Measurements from ENCODE around the gene ARHGAP40. TPM values are rescaled to one million over a fixed set of nuclear protein-coding genes. Genes with fewer than 3 reads are reported as not detected.

Gene ARHGAP40
- total RNA-seq, 4 donors from 2014 or later: 0.21 to 1.2 TPM; not detected in 2

DNA sequence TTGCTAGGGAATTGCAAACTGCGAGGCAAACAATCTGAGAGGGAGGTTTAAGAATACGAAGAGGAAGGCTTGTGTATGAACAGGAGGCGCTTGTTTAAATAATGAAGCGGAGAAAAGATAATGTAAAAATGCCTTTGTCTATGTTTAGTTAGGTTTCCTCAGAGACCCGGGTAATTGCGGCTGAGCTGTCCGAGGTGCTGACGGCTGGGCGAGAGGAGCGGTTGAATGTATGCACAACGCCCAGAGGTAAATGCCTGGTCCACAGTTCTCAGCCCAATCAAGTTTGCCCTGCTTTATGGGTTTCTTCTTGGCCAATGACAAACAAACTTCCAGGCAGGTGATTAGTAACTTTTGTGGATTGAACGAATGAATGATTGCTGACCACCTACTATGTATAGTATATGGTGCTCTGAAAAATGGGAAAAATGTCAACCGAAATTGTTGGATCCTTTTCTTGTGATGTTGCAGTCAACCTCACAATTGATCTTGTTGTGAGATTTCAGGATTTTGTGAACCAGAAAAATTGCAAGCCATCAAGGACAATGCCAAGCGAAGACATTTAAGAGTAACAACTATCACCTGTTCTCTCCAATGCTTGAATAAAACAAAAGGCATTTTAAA is 84.4 kb downstream of the ARHGAP40 start:
- DNase-seq: no peak
- Histone ChIP-seq H3K27ac (no peak overlapping the region), H3K36me3 (no peaks in the 10 kb centered on the region), H3K9me3 (no peaks in the 10 kb centered on the region), H3K4me1 (no peaks in the 10 kb centered on the region), H3K27me3 (no peaks in the 10 kb centered on the region), H3K4me3 (no peak overlapping the region)
- intact Hi-C loops (cut with DNase I; ENCODE audit: low total_unique reads): no loop called here
- no peak for TF ChIP-seq POLR2A (IDR thresholded peaks at IDR 0.05)
- TF ChIP-seq, protein P1, sequence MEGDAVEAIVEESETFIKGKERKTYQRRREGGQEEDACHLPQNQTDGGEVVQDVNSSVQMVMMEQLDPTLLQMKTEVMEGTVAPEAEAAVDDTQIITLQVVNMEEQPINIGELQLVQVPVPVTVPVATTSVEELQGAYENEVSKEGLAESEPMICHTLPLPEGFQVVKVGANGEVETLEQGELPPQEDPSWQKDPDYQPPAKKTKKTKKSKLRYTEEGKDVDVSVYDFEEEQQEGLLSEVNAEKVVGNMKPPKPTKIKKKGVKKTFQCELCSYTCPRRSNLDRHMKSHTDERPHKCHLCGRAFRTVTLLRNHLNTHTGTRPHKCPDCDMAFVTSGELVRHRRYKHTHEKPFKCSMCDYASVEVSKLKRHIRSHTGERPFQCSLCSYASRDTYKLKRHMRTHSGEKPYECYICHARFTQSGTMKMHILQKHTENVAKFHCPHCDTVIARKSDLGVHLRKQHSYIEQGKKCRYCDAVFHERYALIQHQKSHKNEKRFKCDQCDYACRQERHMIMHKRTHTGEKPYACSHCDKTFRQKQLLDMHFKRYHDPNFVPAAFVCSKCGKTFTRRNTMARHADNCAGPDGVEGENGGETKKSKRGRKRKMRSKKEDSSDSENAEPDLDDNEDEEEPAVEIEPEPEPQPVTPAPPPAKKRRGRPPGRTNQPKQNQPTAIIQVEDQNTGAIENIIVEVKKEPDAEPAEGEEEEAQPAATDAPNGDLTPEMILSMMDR (IDR thresholded peaks at IDR 0.05): no peak

DNA sequence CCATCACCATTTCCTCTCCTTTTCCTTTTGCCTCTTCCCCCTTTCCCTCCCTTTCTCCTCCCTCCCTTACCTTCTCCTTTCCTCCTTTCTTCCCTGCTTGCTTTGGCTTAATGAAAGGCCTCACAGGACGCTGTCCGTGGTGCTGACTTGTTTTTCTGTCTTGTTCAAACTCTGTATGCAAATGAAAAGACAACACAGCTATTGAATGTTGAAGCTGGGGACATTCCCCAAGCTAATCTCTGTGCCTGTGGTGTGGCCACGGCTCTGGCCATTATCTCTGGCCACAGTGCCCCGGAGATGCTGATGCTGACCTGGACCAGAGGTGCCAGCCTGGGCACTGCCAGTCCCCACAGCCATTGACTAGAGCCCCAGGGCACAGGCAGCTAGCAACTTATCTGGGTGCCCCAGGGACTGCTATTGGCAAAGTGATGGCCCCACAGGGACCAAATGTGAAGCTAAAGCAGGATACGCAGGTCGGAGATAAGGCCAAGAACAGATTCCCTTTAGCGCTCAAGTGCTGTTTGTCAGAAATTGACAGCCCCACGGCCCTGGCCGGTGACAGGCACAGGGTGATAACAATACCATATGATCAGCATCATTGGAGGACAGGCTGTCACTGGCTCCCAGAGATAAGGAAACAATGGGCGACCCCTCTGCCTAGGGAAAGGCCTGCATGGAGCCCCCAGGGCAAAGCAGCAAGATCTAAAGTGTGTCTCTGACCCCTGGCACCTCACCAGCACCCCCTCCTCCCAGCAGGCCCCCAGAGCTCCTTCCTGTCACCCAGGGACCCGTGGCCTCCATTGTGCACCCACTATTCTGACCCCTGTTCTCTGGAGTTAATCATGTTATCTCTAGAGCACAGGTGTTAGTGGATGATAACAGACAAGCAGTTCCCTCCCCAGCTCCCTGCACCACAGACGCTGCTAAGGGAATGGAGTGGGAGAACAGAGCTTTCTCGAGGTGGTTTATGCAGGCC is 91.1 kb downstream of the ARHGAP40 start:
- H3K36me3 ChIP-seq: no peaks in the 10 kb centered on the region
- no peaks in the 10 kb centered on the region for H3K9me3 ChIP-seq
- peak in 1 of 2 donors; percentile 23 for DNase-seq
- H3K4me1 ChIP-seq: no peaks in the 10 kb centered on the region
- TF ChIP-seq POLR2A (IDR thresholded peaks at IDR 0.05): no peak
- TF ChIP-seq, protein P1 (IDR thresholded peaks at IDR 0.05): no peak
- no peaks in the 10 kb centered on the region for H3K27me3 ChIP-seq
- intact Hi-C loops (cut with DNase I; ENCODE audit: low total_unique reads): no loop called here
- H3K27ac ChIP-seq: no peak overlapping the region
- no peak overlapping the region for H3K4me3 ChIP-seq

DNA sequence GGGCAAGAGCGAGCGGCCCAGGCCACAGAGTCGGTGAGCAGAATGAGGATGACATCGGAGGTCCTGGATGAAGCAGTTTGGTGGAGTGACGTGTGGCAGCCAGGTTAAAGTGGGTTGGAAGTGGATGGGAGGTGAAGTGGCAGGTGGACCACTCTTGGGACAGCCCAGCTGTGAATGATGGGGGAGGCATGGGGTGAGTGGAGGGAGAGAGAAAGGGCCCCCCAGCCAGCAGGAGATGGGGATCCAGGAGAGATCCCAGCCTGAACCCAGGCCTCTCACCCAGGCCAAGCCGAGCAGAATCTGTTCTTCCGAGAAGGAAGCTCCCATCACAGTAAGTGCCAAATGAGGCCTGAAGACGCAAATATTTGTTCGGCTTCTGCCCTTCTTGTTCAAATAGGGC is 95.7 kb downstream of the ARHGAP40 start:
- intact Hi-C loops (cut with DNase I; ENCODE audit: low total_unique reads): no loop called here
- H3K27me3 ChIP-seq: no peaks in the 10 kb centered on the region
- H3K9me3 ChIP-seq: no peaks in the 10 kb centered on the region
- no peaks in the 10 kb centered on the region for H3K36me3 ChIP-seq
- H3K27ac ChIP-seq: no peak overlapping the region
- H3K4me3 ChIP-seq: no peak overlapping the region
- no peak for DNase-seq
- TF ChIP-seq, protein P1 (IDR thresholded peaks at IDR 0.05): no peak
- no peak for TF ChIP-seq POLR2A (IDR thresholded peaks at IDR 0.05)
- H3K4me1 ChIP-seq: no peaks in the 10 kb centered on the region

DNA sequence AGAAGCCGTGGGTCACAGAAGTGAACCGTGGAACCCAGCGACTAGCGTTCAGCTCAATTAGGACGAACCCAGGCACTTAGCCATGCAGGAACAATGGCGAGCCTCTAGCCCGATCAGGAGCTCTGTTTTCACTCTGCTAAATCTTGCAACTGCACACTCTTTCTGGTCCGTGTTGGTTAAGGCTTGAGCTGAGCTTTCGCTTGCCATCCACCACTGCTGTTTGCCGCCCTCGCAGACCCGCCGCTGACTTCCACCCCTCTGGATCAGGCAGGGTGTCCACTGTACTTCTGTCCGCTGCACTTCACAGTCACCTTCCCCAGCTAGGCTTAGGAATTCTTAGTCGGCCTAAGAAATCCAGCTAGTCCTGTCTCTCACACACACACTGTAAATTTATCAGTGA is 96.9 kb downstream of the ARHGAP40 start:
- DNase-seq: no peak
- H3K4me1 ChIP-seq: no peaks in the 10 kb centered on the region
- H3K27me3 ChIP-seq: no peaks in the 10 kb centered on the region
- H3K36me3 ChIP-seq: no peaks in the 10 kb centered on the region
- no peak overlapping the region for H3K4me3 ChIP-seq
- TF ChIP-seq, protein P1 (IDR thresholded peaks at IDR 0.05): no peak
- no peak for TF ChIP-seq POLR2A (IDR thresholded peaks at IDR 0.05)
- H3K27ac ChIP-seq: no peak overlapping the region
- intact Hi-C loops (cut with DNase I; ENCODE audit: low total_unique reads): no loop called here
- no peaks in the 10 kb centered on the region for H3K9me3 ChIP-seq

DNA sequence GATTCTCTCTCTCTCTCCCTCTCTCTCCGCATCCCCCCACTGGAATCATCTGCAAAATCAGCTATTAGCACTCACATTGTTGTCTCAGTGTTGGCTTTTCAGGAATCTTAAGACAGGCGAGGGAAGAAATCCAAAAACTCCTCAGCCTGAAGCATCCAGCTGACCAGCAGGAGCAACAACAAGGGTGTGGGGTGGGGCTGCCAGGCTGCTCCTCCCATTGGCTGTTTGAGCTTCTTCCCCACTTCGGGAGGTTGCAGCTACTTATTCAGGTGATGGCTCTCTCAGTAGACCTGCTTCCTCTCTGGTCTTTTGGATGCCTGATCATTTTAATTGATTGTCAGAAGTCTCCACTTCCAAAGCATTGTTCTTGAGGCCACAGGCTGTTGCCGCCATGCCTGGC is 98.5 kb downstream of the ARHGAP40 start:
- no peaks in the 10 kb centered on the region for H3K4me1 ChIP-seq
- no peak for DNase-seq
- H3K9me3 ChIP-seq: no peaks in the 10 kb centered on the region
- no peaks in the 10 kb centered on the region for H3K27me3 ChIP-seq
- H3K27ac ChIP-seq: no peak overlapping the region
- intact Hi-C loops (cut with DNase I; ENCODE audit: low total_unique reads): no loop called here
- no peaks in the 10 kb centered on the region for H3K36me3 ChIP-seq
- no peak overlapping the region for H3K4me3 ChIP-seq
- TF ChIP-seq, protein P1 (IDR thresholded peaks at IDR 0.05): no peak
- no peak for TF ChIP-seq POLR2A (IDR thresholded peaks at IDR 0.05)

All from uterus (tissue), 4 donors.